Thyroid gland (tissue), 4 donors: ENCODE results near the gene S100A12. TPM values are rescaled to one million over a fixed set of nuclear protein-coding genes. Genes with fewer than 3 reads are reported as not detected.

ENCODE experiments used
- DNase-seq, 2 donors: peaks; one replicate each; pipeline ENCODE4 v3.0.0-alpha.2; 2019
- H3K27ac ChIP-seq, 3 donors: fragments of 200-600 bp; sonication (generic); 1 replicate in 2 of 3; 2 replicates in 1 of 3; pipeline ENCODE4 v1.5.1; 2016 to 2019; ENCODE audit warnings: mild to moderate bottlenecking in 1 of 3, moderate library complexity in 1 of 3
- H3K27me3 ChIP-seq: fragments of 200-600 bp; sonication (generic); one replicate; pipeline ENCODE4 v1.5.1; 2019
- H3K36me3 ChIP-seq, 2 donors: fragments of 200-600 bp; sonication (generic); one replicate each; pipeline ENCODE4 v1.5.1; 2016 to 2019
- H3K4me1 ChIP-seq, 2 donors: fragments of 200-600 bp; sonication (generic); one replicate each; pipeline ENCODE4 v1.5.1; 2017 to 2019
- H3K4me3 ChIP-seq, 3 donors: fragments of 200-600 bp; sonication (generic); replicated peaks in 1 of 3; 1 replicate in 2 of 3; 2 replicates in 1 of 3; pipeline ENCODE4 v1.5.1; 2016; ENCODE audit warnings: mild to moderate bottlenecking in 1 of 3
- H3K9me3 ChIP-seq: fragments of 200-600 bp; sonication (generic); one replicate; pipeline ENCODE4 v1.5.1; 2017
- POLR2A ChIP-seq, 2 donors: fragments of 450-650 bp; IDR thresholded peaks; one replicate each; pipeline ENCODE4 v1.6.1; 2017; ENCODE audit warnings: antibody characterized with exemption in 2 of 2, mild to moderate bottlenecking in 2 of 2, moderate library complexity in 1 of 2
- WGBS, 2 donors: methylation state at CpG; one replicate each; pipeline ENCODE4 v1.1.5; 2017; 5-methylcytosine and 5-hydroxymethylcytosine counted together
- intact Hi-C: fragments of 100-400 bp; cut with DNase I; formaldehyde crosslinking; loops from one replicate; pipeline ENCODE4 v1.15.1; 2023
- total RNA-seq, 4 donors: library from RNA; depleted of rRNA; stranded (reverse); fragments of >200 nt; gene quantifications; one replicate each; pipeline ENCODE4 v1.2.3, GENCODE V29; 2016
- TF ChIP-seq, protein P1 (sequence below), 6 experiments: fragments of 200-600 bp in 3 of 6; fragments of 450-650 bp in 3 of 6; sonication (generic) in 3 of 6; IDR thresholded peaks; one replicate each; pipeline ENCODE4 v1.5.1; 2016 to 2019; ENCODE audit warnings: antibody characterized with exemption in 6 of 6, mild to moderate bottlenecking in 2 of 6, inconsistent platforms in 1 of 6, moderate library complexity in 1 of 6

The S100A12 gene
- total RNA-seq, 4 donors from 2014 or later = not detected

DNA sequence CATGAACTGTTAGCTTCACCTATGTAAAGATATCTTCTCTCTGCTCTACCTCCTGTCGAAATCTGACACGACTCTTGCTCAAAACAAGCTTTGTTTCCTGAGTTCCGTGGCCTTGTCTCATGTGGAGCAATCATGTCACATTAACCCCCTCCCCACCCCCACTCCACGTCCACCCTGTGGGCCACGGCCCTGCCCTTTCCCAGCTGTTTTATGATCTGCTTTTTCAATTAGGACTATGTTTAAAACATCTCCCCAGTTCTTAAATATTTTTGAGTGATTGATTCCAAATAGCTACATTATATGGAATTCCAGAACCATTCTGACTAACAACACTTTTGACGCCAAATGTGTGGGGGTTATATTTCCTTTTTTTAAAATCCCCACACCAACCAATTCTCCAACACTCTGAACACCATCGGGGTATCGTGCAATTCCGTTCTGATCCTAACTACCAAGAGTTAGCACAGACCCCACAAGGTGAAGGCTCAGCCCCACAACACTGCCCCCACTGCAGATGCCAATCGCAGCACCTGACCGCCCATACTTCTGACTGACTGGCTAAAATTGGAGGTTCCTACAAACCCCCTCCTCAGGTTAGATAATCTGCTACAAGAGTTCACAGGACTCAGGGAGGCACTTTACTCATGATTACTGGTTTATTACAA lies 28.1 kb upstream of the S100A12 start:
- H3K9me3 ChIP-seq = no peaks in the 10 kb centered on the region
- no peaks in the 10 kb centered on the region for H3K27me3 ChIP-seq
- DNase-seq = no peak
- 79 to 81% methylated on average over 11 of the region's 11 CpGs for WGBS, 2 donors
- H3K4me1 ChIP-seq = no peaks in the 10 kb centered on the region
- H3K36me3 ChIP-seq = no peaks in the 10 kb centered on the region
- no peak overlapping the region for H3K4me3 ChIP-seq
- H3K27ac ChIP-seq = no peak overlapping the region
- TF ChIP-seq, protein P1, sequence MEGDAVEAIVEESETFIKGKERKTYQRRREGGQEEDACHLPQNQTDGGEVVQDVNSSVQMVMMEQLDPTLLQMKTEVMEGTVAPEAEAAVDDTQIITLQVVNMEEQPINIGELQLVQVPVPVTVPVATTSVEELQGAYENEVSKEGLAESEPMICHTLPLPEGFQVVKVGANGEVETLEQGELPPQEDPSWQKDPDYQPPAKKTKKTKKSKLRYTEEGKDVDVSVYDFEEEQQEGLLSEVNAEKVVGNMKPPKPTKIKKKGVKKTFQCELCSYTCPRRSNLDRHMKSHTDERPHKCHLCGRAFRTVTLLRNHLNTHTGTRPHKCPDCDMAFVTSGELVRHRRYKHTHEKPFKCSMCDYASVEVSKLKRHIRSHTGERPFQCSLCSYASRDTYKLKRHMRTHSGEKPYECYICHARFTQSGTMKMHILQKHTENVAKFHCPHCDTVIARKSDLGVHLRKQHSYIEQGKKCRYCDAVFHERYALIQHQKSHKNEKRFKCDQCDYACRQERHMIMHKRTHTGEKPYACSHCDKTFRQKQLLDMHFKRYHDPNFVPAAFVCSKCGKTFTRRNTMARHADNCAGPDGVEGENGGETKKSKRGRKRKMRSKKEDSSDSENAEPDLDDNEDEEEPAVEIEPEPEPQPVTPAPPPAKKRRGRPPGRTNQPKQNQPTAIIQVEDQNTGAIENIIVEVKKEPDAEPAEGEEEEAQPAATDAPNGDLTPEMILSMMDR (IDR thresholded peaks at IDR 0.05) = no peak
- no peak for TF ChIP-seq POLR2A (IDR thresholded peaks at IDR 0.05)
- intact Hi-C loops = no loop called here

DNA sequence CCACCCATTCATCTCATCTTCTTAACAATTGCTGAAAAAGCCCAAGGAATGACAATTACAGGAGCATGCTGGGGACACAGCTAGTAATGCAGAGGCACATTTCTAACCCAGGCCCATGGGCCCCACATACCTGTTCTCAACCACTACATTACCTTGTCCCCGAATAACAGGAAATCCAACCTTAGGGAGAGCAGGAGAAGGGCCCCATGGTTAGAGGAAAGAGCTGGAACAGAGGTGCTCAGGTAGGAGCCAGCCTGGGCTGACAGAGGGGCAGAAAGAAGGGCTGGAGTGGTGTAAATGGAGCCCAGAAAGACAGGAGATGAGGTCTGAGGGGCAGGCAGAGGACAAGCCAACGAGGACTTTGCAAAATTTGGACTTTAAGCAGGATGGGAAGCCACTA lies 26.8 kb upstream of the S100A12 start:
- no peak overlapping the region for H3K4me3 ChIP-seq
- no peaks in the 10 kb centered on the region for H3K9me3 ChIP-seq
- TF ChIP-seq, protein P1 (IDR thresholded peaks at IDR 0.05) = no peak
- no peak for TF ChIP-seq POLR2A (IDR thresholded peaks at IDR 0.05)
- no peaks in the 10 kb centered on the region for H3K4me1 ChIP-seq
- no peak overlapping the region for H3K27ac ChIP-seq
- 48 to 55% methylated on average over 2 of the region's 2 CpGs for WGBS, 2 donors
- H3K27me3 ChIP-seq = no peaks in the 10 kb centered on the region
- H3K36me3 ChIP-seq = no peaks in the 10 kb centered on the region
- DNase-seq = no peak
- intact Hi-C loops = no loop called here

DNA sequence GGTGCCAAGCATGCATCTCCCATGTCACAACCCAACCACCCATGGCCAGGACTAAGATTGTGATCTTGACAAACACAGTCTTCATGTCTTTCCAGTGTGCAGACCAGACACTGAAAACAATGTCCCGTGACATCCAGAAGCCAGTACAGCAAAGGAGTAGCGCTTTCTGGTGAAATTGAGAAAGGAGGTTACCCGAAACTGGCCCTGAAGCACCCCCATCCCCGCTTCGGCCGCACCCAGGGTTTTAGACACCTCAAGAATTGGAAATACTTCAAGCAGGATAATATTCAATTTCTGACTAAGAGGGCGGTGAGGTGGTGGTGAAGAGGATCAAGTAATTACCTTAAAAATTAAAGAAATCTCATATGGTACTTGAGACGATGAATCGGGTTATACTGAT lies 26.0 kb upstream of the S100A12 start:
- Histone ChIP-seq H3K4me1 (no peaks in the 10 kb centered on the region), H3K36me3 (no peaks in the 10 kb centered on the region), H3K27me3 (no peaks in the 10 kb centered on the region), H3K4me3 (no peak overlapping the region), H3K27ac (no peak overlapping the region), H3K9me3 (no peaks in the 10 kb centered on the region)
- intact Hi-C loops = no loop called here
- no peak for DNase-seq
- no peak for TF ChIP-seq POLR2A (IDR thresholded peaks at IDR 0.05)
- TF ChIP-seq, protein P1 (IDR thresholded peaks at IDR 0.05) = no peak
- 90 to 91% methylated on average over 9 of the region's 9 CpGs for WGBS, 2 donors

DNA sequence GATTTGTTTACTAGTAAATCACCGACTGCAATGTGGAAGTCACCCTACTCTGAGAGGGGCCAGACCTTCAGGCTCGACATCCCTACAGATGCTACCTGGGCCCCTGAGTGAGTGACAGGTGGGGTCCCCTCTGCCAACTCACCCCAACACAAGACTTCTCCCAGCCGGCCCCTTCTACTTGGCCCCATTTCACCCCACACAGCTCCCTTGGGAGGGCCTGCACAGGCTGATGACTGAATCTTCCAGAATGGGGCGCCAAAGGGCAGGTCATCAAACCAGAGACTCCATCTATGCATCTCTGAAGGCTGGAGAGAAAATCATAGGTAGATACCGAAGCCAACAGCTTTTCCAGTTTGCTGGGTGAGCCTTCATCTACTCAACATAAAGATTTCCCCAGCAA lies 24.8 kb upstream of the S100A12 start:
- Histone ChIP-seq H3K4me1 (no peaks in the 10 kb centered on the region), H3K36me3 (no peaks in the 10 kb centered on the region), H3K9me3 (no peaks in the 10 kb centered on the region), H3K27me3 (no peaks in the 10 kb centered on the region), H3K4me3 (no peak overlapping the region), H3K27ac (no peak overlapping the region)
- WGBS, 2 donors = 58 to 62% methylated on average over 5 of the region's 5 CpGs
- DNase-seq = no peak
- TF ChIP-seq, protein P1 (IDR thresholded peaks at IDR 0.05) = no peak
- no peak for TF ChIP-seq POLR2A (IDR thresholded peaks at IDR 0.05)
- intact Hi-C loops = no loop called here

DNA sequence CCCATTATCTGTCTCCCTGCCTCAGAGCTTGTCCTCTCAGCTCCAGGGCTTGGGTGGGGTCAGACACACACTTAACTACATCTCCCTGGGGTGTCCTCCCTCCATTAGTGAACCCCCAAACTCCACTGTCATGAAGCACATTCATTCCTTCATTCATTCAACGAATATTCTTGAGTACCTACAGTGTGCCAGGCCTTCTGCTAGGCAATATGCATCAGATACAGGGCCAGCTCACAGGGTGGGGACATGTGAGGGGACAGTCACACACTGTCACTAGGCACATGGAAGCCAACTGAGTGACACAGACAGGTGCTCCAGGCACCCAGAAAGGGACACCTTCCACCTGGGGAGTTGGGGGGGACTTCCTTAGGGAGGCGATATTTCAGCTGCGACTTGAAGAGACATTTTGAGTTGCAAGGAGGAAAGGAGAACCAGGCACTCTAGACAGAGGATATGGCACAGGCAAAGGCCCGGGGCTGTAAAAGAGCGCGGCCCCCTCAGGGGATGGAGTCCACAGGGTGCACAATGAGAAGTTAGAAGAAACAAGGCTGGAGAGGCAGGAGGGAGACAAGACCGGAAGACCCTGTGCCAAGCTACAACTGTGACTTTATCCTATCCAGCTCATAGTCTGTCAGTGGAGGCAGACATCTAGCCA lies 24.1 kb upstream of the S100A12 start:
- intact Hi-C loops = no loop called here
- DNase-seq = no peak

More for the DNA sequence above, 24.1 kb upstream of the S100A12 start:
- H3K4me3 ChIP-seq = no peak overlapping the region
- H3K27ac ChIP-seq = no peak overlapping the region
- H3K36me3 ChIP-seq = no peaks in the 10 kb centered on the region
- WGBS, 2 donors = 87 to 89% methylated on average over 7 of the region's 7 CpGs
- no peaks in the 10 kb centered on the region for H3K27me3 ChIP-seq
- H3K9me3 ChIP-seq = no peaks in the 10 kb centered on the region
- TF ChIP-seq, protein P1 (IDR thresholded peaks at IDR 0.05) = no peak
- no peak for TF ChIP-seq POLR2A (IDR thresholded peaks at IDR 0.05)
- H3K4me1 ChIP-seq = no peaks in the 10 kb centered on the region
